Measurements from ENCODE around the gene A2M. TPM values are rescaled to one million over a fixed set of nuclear protein-coding genes. Genes with fewer than 3 reads are reported as not detected.
A peak's percentile ranks its signal among the peaks of the same experiment; 100 is the strongest.

Gene A2M
- total RNA-seq, 2 donors from 2014 or later = 0.66 TPM; not detected in 1

GRCh38 chr12:9135903-9136310 is 20.2 kb upstream of the A2M start:
- 91 to 99% methylated on average over 5 of the region's 5 CpGs for WGBS, 2 experiments (ENCODE audit: insufficient coverage in 1 of 2, insufficient read length in 1 of 2)
- no peak overlapping the region for H3K27ac Mint-ChIP-seq
- no peak for TF ChIP-seq CTCF (conservative IDR thresholded peaks at IDR 0.05)
- Histone ChIP-seq H3K36me3 (ENCODE audit: control insufficient read depth, insufficient read depth, low read length) (no peaks in the 10 kb centered on the region), H3K4me3 (ENCODE audit: low read length) (no peak overlapping the region), H3K9me3 (ENCODE audit: control insufficient read depth, low read length) (peaks cover 22% of the 10 kb centered on the region), H3K4me1 (ENCODE audit: control insufficient read depth, insufficient read depth, low read length) (no peaks in the 10 kb centered on the region), H3K9ac (ENCODE audit: extremely low read depth, low read length, poor library complexity, severe bottlenecking) (no peak overlapping the region), H3K27ac (ENCODE audit: low read depth, low read length) (no peak overlapping the region), H3K27me3 (ENCODE audit: control insufficient read depth, insufficient read depth, low read length, poor library complexity, severe bottlenecking) (no peaks in the 10 kb centered on the region)
- no peak for DNase-seq
- peaks cover 29% of the 10 kb centered on the region for H3K9me3 Mint-ChIP-seq
- no peak overlapping the region for H3K4me3 Mint-ChIP-seq
- no peaks in the 10 kb centered on the region for H3K27me3 Mint-ChIP-seq (ENCODE audit: insufficient read depth)
- H3K4me1 Mint-ChIP-seq = no peaks in the 10 kb centered on the region
- no peaks in the 10 kb centered on the region for H3K36me3 Mint-ChIP-seq (ENCODE audit: low read depth)

- peaks cover 14% of the 10 kb centered on the region for H3K9me3 ChIP-seq (ENCODE audit: control insufficient read depth, low read length)
- 95 to 97% methylated on average over 5 to 16 of the region's 16 CpGs for WGBS, 2 experiments (ENCODE audit: insufficient coverage in 1 of 2, insufficient read length in 1 of 2)
- no peaks in the 10 kb centered on the region for H3K27me3 ChIP-seq (ENCODE audit: control insufficient read depth, insufficient read depth, low read length, poor library complexity, severe bottlenecking)
- peak; percentile 77 for TF ChIP-seq CTCF (conservative IDR thresholded peaks at IDR 0.05)
- DNase-seq = peak; percentile 69
- Mint-ChIP-seq H3K36me3 (ENCODE audit: low read depth) (no peaks in the 10 kb centered on the region), H3K27me3 (ENCODE audit: insufficient read depth) (no peaks in the 10 kb centered on the region), H3K27ac (no peak overlapping the region), H3K4me3 (no peak overlapping the region), H3K9me3 (peaks cover 26% of the 10 kb centered on the region), H3K4me1 (no peaks in the 10 kb centered on the region)
- no peak overlapping the region for H3K4me3 ChIP-seq (ENCODE audit: low read length)
- H3K36me3 ChIP-seq (ENCODE audit: control insufficient read depth, insufficient read depth, low read length) = no peaks in the 10 kb centered on the region
- H3K9ac ChIP-seq (ENCODE audit: extremely low read depth, low read length, poor library complexity, severe bottlenecking) = no peak overlapping the region
- no peaks in the 10 kb centered on the region for H3K4me1 ChIP-seq (ENCODE audit: control insufficient read depth, insufficient read depth, low read length)
- H3K27ac ChIP-seq (ENCODE audit: low read depth, low read length) = no peak overlapping the region
Measured at GRCh38 chr12:9134981-9135628, 19.4 kb upstream of the A2M start.

DNA sequence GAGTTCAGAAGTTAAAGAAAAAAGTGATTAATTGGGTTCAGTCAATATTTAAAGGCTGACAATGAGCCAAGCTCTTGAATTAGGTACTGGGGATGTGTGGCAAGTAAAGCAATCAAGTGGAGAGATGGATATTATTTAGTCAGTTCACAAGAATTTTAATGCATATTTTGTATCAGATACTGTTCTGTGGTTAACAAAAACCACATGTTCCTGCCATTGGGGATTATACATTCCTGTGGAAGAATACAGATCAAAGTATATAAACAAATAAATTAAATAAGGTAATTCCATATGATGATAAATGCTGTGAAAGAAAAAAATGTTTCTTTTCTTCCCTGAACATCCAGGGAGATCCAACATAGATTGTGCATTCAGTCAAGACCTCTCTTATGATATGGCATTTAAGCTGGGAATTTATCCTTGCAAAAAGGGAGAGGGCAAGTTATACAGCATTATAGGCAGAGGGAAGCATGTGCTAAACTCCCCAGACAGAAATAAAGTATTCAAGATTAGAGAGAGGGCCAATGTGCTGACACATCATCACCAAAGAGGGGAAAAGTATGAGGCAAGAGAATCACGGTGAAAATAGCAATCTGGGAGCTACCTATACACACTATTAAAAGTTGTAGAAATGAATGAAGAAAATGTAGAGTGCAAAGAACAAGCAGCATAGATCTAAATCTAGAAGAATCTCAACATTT is 17.6 kb upstream of the A2M start:
- Mint-ChIP-seq H3K9me3 (peaks cover 11% of the 10 kb centered on the region), H3K36me3 (ENCODE audit: low read depth) (no peaks in the 10 kb centered on the region), H3K27me3 (ENCODE audit: insufficient read depth) (no peaks in the 10 kb centered on the region), H3K4me3 (no peak overlapping the region), H3K27ac (no peak overlapping the region), H3K4me1 (no peaks in the 10 kb centered on the region)
- no peak overlapping the region for H3K9ac ChIP-seq (ENCODE audit: extremely low read depth, low read length, poor library complexity, severe bottlenecking)
- H3K27ac ChIP-seq (ENCODE audit: low read depth, low read length) = no peak overlapping the region
- H3K9me3 ChIP-seq (ENCODE audit: control insufficient read depth, low read length) = no peaks in the 10 kb centered on the region
- no peak for DNase-seq
- H3K27me3 ChIP-seq (ENCODE audit: control insufficient read depth, insufficient read depth, low read length, poor library complexity, severe bottlenecking) = no peaks in the 10 kb centered on the region
- no peaks in the 10 kb centered on the region for H3K4me1 ChIP-seq (ENCODE audit: control insufficient read depth, insufficient read depth, low read length)
- 100% methylated on average over 1 of the region's 1 CpG; no CpG with 5 or more reads in 1 of the 2 experiments for WGBS, 2 experiments (ENCODE audit: insufficient coverage in 1 of 2, insufficient read length in 1 of 2)
- TF ChIP-seq CTCF (conservative IDR thresholded peaks at IDR 0.05) = no peak
- H3K4me3 ChIP-seq (ENCODE audit: low read length) = no peak overlapping the region
- no peaks in the 10 kb centered on the region for H3K36me3 ChIP-seq (ENCODE audit: control insufficient read depth, insufficient read depth, low read length)

Measured in endodermal cell (in vitro differentiated cells).